ENCODE results near the gene PAPSS1.
"Not testable (repeated sequence)": the region's sequence is repeated elsewhere in the genome, so short reads cannot be mapped to it uniquely, and the experiment has no call there.

Gene PAPSS1

DNA sequence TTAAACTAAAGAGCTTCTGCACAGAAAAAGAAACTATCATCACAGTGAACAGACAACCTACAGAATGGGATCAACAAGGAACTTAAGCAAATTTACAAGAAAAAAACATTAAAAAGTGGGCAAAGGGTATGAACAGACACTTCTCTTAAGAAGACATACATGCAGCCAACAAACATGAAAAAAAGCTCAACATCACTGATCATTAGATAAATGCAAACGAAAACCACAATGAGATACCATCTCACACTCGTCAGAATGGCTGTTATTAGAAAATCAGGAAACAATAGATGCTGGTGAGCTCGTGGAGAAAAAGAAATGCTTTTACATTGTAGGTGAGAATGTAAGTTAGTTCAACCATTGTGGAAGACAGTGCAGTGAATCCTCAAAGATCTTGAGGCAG is 27.8 kb downstream of the PAPSS1 start:
- in situ Hi-C loops (cut with MboI; ENCODE audit: low sequenced_read_pairs) = no loop called here

DNA sequence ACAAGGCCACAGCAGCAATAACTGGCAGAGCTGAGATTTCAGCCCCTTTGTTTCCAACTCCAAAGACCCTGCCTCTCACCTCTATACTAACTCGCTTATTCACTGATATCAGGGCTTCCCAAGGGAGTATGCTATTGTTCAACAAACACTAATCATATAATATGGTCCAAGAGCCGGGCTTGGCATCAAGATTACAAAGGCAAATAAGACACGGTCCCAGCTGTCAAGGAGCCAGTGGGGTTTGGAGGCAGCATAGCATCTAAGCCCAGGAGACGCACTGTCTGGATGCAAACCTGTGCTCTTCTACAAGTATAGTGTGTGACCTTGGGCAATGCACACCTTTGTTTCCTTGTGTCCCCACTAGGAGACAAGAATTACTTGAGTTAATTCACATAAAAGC is 28.7 kb downstream of the PAPSS1 start:
- in situ Hi-C loops (cut with MboI; ENCODE audit: low sequenced_read_pairs) = no loop called here

DNA sequence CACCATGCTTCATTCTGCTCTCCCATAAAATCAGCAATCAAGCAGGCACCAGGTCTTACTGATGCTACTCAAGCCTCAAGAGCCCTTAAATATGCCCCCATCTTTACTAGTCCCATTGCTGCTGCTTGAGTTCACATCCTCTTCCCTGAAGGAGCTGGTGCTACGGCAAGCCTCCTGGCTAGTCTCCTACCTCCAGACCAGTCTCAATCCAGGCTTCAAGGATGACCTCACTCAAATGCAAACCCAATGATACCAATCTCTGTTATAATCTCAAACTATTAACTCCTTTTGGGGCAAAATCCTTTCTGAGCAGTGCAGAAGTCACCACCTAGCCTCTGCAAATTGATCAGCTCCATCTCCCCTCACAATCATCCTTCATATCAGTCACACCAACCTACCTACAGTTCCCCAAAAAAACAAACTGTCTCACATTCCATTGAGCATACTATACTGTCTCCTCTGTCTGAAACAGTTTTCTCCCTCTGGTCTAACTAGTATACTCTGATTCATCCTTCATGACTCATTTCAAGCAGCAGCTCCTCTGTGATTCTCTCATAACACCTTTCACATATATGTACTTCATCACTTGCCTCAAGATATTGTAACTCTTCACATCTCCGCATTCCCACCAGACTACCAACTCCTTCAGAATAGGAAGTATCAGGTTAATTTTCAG is 30.0 kb downstream of the PAPSS1 start:
- in situ Hi-C loops (cut with MboI; ENCODE audit: low sequenced_read_pairs) = no loop called here

DNA sequence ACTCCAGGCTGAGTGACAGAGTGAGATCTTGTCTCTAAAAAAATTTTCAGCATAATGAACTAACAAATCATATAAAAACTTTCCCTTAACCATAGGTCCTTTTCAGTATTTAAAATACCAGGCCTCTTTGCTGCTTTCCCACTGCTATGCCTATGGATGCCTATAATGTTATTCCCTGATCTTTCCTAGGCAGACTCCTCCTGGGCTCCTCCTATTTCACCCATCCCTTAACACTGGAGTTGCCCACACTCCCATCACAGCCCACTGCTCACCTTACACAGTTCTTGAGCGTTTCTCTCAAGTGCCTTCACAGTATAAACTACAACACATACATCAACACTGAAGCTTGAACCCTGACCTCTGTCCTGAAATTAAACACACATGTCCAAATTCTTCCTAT is 31.6 kb downstream of the PAPSS1 start:
- in situ Hi-C loops (cut with MboI; ENCODE audit: low sequenced_read_pairs) = no loop called here

DNA sequence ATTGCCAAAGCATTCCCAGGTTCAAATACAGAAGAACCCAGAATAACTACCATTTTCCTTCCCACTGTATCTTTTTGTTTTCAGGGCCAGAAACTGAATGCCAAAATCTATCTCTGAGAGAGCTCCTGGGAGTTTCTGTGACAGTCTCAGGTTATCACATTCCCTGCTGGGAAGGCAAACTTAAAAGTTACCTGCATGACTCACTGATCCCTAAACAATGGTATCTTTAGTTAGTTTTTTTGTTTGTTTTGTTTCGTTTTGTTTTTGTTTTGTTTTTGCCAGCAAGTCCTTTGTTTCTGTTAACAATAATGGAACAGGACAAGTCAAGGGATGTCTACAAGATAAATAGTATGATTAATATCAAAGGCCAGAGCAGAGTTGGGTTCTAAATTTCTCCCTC is 34.3 kb downstream of the PAPSS1 start:
- in situ Hi-C loops (cut with MboI; ENCODE audit: low sequenced_read_pairs) = no loop called here

DNA sequence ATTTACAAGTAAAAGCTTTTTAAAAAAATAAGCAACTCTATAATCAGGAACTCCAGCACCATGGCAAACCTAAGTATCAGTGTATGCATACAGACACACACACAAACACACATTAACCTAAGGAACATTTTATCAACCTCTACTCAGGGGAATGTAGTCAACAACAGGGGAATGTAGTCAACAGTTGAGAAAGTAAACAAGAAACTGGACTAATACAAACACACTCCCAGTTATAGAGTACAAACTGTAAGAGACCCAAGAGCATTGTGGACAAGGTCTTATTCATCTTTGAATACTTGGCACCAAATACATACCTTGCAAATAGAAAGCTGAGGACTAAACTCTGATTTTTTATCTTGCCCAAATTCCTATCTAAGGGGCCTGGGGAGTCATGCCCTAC is 36.2 kb downstream of the PAPSS1 start:
- in situ Hi-C loops (cut with MboI; ENCODE audit: low sequenced_read_pairs) = no loop called here

DNA sequence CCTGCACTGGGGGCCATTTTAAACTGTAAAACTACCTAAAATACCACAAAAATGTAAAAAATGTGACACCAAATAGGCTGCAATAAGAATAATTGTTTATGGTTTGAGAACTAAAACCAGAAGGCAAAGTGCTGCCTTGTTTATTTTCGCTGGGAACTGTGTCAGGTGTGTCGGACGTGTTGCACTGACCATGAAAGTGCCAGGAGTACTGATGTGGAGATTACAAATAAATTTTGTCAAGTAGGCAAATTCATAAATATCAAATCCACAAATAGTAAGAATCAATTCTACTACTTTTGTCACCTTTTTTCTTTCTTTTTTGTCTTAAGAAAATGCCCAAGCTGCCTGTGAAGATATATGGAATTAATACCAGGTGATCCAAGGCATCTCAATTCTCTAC is 37.7 kb downstream of the PAPSS1 start:
- in situ Hi-C loops (cut with MboI; ENCODE audit: low sequenced_read_pairs) = no loop called here

DNA sequence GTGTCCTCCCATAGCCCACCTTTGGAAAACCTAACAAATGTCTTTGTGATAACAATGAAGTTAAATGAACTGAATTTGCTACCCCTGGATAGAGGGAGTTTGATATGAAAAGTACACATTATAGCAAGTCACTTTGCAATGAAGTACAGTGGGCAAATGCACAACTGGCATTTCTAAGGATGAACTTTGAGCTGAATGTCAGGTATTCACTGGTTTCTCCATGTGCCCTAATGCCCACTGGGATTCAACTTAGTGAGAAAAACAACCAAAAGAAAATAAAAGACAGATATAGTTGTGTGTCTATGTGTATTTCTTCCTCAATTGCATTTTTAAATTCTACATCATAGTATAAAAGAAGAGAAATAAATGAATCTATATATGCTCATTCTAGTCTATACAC is 51.0 kb downstream of the PAPSS1 start:
- in situ Hi-C loops (cut with MboI; ENCODE audit: low sequenced_read_pairs) = no loop called here

DNA sequence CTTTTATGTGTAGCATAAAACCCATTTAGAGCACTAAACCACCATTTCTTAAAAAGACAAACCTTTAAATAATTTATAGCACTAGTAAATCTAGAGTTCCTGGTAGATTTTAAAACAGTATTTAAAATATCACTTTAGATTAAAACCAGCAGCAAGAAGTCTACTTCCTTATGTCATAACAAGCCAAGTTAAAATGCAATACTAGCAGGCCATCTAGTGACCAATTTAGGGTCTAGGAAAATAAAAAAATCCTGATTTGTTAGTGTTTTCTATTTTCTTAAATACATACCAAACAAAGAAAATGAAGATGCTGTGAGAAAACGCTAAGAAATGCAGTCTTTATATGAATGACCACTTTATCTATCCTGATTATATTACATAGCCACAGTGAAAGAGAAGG is 53.9 kb downstream of the PAPSS1 start:
- in situ Hi-C loops (cut with MboI; ENCODE audit: low sequenced_read_pairs) = no loop called here

DNA sequence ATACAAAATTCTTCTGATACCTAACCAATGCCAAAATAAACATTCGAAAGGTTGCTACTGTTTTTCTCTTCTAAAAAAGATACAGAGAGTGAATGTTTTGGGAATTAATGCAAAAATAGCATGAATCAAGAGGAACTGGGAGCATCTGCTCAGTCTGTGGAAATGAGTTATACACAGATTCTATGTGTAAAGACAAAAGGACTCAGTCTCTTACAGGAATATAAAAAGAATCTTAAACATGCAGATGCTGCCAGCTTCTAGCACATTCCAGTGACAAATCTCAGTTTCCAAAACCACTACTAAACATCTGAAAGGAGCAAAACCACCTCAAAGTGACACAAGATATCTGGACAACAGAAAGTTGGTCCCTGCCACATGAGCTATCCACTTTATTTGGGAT is 55.0 kb downstream of the PAPSS1 start:
- in situ Hi-C loops (cut with MboI; ENCODE audit: low sequenced_read_pairs) = no loop called here

DNA sequence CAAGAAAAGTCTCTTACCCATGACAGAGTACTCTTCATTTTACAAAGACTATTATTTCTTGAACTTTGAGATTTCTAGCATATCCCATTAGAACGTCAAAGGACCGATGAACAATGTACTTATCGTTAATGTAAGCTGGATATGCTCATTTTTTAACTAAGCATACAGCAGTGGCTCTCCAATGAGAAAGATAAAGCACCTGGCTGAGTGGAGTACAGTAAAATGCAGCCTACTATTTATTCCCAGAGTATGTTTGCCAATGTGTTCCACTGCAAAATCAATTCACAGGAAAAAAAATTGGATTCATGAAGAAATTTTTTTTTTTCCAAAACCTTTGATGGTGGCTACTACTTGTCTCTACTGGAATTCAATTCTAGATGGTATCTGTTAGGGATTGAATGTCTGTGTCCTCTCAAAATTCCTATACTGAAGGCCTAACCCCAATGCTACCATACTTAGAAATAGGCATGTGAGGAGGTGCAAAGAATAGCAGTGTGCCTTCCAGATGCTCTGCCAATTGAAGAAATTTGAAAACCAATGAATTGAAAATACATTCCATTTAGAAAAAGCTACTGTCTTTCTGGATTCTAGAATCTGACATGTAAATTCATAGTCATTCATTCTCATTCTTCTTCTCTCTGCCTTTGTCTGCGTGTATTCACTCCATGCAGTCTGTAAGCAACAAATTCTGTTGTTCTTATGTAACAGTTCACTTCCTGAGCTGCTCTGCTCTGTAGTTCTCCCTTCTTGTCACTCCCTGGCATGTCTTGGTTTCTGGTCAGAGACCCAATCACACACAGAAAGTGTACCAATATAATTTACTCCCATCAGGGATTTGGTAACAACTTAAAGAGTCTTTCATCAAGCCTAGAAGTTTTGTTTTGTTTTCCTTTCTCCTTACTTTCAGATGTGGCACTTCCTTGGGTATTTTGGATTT is 61.4 kb downstream of the PAPSS1 start:
- in situ Hi-C loops (cut with MboI; ENCODE audit: low sequenced_read_pairs) = no loop called here

DNA sequence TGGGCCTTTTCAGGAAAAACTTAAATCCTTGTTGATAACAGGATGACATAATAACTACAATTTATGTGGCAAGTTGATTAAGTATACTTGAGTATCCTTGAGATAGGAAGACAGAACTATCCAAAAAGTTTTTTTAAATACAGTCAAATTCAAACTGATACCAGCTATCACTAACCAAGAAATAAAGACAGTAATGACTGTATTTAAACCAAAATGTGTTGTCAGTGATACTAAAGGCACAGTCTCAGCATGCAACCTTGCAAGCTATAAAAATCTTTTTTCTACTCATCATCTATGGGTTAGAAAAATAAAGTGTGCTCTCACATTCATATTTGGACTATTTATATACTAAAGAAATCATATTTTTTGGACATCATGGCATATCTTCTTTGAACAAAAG is 64.7 kb downstream of the PAPSS1 start:
- in situ Hi-C loops (cut with MboI; ENCODE audit: low sequenced_read_pairs) = no loop called here

DNA sequence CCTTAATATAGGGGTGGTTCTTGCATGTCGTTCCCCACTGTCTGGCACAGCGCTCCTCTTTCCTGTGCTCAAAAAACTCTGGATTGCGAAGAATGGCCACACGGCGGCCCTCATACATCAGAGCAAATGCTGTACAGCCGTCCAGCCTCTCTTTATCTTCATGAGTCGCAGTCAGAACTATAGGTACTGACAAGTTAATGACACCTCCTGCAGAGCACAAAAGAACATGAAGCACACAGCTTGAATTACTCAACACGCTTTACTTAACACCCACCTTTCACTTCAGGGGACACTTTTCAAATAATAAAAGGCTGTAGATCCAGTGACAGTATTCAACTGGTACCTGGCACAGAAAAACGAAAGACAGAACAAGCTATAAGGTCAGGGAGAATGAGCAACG is 65.3 kb downstream of the PAPSS1 start:
- in situ Hi-C loops (cut with MboI; ENCODE audit: low sequenced_read_pairs) = no loop called here

DNA sequence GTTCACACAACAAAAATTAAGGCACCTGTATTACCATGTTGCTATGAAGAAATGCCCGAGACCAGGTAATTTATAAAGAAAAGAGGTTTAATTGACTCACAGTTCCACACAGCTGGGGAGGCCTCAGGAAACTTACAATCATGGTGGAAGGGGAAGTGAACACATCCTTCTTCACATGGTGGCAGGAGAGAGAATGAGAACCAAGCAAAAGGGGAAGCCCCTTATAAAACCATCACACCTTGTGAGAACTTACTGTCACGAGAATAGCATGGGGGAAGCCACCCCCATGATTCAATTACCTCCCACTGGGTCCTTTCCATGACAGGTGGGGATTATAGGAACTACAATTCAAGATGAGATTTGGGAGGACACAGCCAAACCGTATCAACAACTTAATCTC is 68.6 kb downstream of the PAPSS1 start:
- in situ Hi-C loops (cut with MboI; ENCODE audit: low sequenced_read_pairs) = not testable (repeated sequence)

DNA sequence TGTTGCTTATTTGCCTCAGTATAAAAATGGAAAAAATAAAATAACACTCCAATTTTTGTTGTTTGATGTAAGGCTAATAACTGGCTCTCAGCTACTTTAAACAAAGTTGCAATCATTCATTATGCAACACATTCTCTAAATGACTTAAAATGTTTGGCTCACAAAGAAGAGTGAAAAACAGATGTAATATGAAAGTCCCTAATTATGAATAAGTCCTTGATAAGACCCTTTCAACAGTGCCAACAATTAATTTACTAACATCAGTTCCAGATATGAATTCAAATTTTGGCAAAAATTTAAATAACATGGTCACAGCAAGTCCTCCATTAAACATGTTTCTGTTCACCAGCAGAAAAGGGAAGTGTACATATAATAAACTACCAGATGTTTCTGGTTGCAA is 69.8 kb downstream of the PAPSS1 start:
- in situ Hi-C loops (cut with MboI; ENCODE audit: low sequenced_read_pairs) = no loop called here

DNA sequence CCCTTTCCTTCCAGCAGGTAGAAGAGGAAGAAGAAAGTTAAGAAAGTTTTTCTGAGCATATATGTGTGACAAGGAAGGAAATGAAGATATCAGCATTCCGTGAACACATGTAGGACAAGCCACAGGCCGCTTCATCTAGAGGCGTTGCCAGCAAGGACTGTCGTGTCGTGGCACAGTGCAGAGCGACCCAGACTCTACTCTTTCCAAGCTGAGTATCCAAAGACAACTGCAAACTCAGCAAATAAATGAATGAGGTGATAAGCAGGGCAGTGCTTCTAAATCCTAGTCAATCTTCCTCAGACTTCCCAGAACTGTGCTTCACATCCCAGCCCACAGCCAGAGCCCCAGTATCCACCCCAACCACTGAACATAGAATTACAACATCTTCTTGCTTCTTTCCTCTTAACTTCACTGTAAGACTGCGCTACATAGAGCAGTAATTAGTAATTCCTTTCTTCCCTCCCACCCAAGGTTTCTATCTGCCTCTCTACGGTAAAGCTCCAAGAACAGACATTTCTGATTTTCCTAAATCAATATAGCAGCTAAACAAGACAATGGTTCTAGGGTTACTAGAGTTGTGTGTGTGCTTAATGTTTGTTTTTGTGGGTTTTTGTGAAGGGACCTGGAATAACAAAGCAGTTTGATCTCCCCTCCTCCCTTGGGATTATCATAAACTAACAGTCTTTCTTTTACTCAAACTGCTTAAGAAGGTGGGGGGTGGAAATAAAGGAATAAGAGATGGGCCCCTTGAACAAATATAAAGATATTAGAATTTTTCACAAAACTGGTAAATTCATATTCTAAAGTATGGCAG is 71.6 kb downstream of the PAPSS1 start:
- in situ Hi-C loops (cut with MboI; ENCODE audit: low sequenced_read_pairs) = no loop called here

DNA sequence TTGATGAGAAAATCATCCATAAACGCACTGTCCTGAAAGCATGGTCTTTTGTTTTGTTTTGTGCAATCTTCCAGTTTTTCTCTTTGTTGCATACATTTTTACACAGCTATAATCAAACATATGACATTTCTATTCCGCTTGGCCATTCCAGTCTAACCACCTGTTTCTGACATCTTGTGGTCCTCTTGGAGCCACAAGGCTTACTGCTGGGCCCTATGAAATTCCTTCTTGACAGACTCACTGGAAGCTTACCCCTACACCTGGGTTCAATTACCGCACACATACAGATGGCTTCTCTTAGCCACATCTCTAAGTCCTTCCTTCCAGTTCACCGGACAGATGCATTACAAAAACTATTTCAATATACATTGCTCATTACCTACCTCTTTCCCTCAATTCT is 72.4 kb downstream of the PAPSS1 start:
- in situ Hi-C loops (cut with MboI; ENCODE audit: low sequenced_read_pairs) = no loop called here

DNA sequence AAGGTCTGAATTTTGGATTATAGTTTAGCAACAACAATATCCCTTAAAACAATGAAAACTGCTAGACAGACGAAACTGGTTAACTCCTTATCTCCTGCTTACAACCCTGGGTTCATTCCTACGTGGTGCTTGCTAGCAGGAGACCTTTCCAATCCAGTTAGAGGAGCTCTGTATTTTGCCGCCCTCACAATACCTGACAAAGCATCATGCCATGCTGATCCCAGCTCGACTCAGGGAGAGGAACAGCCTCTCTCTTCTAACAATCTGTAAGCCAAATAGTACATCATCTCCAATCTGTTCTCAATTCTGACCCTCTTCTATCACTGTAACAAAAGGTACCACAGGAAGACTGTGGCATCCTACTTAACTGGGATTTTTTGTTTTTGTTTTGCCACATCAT is 74.4 kb downstream of the PAPSS1 start:
- in situ Hi-C loops (cut with MboI; ENCODE audit: low sequenced_read_pairs) = no loop called here

DNA sequence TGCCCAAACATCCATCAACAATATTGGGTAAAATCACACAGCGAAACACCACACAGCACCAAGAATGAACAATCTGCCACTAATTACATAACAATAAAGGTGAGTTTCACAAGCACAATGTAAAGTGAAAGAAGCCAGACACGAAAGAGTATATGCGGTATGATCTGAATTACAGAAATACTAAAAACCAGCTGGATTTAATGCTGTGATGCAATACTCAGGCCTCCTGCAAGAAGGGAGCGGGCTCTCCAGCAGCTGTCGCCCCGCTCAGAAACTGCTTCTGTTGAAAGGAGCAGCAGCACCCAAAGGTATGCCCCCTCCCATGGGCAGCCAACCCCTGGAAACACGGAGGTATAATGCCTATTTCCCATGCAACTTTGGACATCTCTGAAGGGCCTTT is 77.0 kb downstream of the PAPSS1 start:
- in situ Hi-C loops (cut with MboI; ENCODE audit: low sequenced_read_pairs) = no loop called here

DNA sequence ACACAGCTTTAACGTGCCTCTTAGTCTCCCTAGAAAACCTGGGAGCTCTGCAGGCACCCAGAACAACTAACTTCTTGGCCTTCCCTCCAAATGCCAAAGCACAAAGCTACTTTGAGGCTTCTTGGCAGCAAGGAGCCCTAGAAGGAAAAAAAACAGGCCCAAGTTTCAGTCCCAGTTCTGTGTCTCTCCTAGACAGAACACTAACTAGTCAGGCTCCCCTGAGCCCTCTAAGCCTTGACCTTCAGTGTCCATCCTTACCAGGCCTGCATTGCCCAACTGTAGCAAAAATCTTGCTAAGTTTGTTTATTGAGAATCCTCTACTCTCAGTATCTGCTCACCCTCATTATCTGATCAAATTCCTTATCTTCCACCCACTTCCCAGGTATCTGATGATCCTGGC is 79.2 kb downstream of the PAPSS1 start:
- in situ Hi-C loops (cut with MboI; ENCODE audit: low sequenced_read_pairs) = no loop called here

DNA sequence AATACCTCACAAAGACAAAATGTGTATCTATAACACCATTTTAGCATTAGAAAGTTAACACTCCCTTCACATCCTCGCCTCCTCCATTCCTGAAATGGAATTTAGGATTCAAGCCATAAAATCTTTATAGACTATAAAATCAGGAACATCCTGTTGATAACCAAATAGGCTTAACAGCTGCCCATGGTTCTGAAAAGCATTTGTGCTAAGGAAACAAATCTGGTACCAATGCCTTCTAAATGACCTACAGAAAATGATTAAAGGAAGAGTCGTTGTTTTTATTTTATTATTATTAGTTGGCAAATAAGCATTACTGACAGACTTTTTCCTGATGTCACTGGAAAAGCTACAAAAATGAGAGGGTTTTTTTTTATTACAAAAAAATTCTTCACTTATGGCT is 79.8 kb downstream of the PAPSS1 start:
- in situ Hi-C loops (cut with MboI; ENCODE audit: low sequenced_read_pairs) = no loop called here

DNA sequence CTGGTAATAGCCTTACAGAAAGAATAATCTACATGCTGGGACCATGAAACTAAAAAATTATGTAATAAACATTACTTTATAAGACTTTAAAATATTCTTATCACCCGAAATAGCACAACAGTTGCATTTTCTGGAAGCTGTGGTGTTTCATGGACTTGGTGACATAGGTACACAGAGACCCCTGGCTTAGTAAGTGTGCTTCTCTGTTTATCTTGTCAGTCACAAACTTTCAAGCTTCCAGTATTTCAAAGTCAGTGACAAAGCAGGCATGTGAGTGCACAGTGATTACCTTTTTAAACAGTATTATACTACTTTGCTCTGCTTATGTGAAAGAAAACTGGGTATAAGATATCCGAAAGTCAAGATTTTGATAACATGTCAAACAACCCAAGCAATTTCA is 84.3 kb downstream of the PAPSS1 start:
- in situ Hi-C loops (cut with MboI; ENCODE audit: low sequenced_read_pairs) = no loop called here

All from HL-60/S4 treated with phorbol 12-myristate 13-acetate at 8.2 ng/mL for 4 days and 3 days (cell line).